MM.1S (cell line): ENCODE measurements around the gene PRCD.

Experiments used
- EZH2phosphoT487 ChIP-seq: fragments of 300-600 bp; sonication (generic); IDR thresholded peaks from 2 replicates; pipeline ENCODE4 v1.6.1; 2018; ENCODE audit warnings: antibody characterized with exemption, low read length
- TF ChIP-seq, protein P1 (sequence below): fragments of 300-600 bp; sonication (generic); IDR thresholded peaks from 2 replicates; pipeline ENCODE4 v1.5.1; 2016; ENCODE audit warnings: antibody characterized with exemption, low read length, mixed read lengths

DNA sequence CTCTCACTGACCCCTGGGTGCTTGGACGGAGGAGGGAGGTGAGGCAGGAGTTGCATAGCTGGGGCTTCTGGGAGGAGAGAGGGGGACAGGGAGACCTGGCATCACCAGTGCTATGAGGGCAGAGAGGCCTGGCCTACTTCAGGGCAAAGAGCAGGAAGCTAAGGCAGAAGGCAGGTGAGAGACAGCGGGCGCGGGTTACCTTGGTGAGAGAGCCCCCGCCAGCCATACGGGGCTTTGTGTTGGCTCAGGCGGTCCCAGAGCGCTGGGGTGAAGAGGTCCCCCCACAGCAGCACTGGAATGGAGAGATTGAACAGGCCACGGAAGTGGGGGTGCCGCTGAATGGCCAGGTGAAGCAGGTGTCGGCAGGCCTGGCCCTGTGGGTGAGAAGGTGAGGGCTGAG, 34.3 kb downstream of the PRCD start:
- TF ChIP-seq, protein P1, sequence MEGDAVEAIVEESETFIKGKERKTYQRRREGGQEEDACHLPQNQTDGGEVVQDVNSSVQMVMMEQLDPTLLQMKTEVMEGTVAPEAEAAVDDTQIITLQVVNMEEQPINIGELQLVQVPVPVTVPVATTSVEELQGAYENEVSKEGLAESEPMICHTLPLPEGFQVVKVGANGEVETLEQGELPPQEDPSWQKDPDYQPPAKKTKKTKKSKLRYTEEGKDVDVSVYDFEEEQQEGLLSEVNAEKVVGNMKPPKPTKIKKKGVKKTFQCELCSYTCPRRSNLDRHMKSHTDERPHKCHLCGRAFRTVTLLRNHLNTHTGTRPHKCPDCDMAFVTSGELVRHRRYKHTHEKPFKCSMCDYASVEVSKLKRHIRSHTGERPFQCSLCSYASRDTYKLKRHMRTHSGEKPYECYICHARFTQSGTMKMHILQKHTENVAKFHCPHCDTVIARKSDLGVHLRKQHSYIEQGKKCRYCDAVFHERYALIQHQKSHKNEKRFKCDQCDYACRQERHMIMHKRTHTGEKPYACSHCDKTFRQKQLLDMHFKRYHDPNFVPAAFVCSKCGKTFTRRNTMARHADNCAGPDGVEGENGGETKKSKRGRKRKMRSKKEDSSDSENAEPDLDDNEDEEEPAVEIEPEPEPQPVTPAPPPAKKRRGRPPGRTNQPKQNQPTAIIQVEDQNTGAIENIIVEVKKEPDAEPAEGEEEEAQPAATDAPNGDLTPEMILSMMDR: no peak
- TF ChIP-seq EZH2phosphoT487: no peak
